Stimulated activated CD4-positive, alpha-beta T cell treated with anti-CD3 and anti-CD28 coated beads, Interleukin-4, amount 100 ng/mL, for 24 hours (primary cell): ENCODE data around the gene CWC15.

Experiments used
- DNase-seq: peaks from one replicate; pipeline ENCODE4 v3.0.0-alpha.2; 2020

Gene CWC15

DNA sequence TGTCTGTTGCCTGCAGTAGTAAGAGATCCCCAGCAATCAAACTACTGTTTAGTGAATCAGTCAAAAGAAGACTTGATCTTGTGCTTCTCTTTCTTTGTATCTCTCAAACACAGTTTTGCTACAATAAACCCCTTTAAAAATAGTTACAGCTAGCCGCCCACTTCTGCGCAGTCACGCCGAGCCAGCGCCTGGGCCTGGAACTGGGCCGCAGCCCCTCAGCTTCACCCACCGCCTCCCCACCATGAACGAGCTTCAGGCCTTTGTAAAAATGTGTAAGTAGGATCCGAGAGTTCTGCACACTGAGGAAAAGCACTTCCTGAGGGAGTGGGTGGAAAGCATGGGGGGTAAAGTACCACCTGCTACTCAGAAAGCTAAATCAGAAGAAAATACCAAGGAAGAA is 60.5 kb downstream of the CWC15 start:
- DNase-seq = no peak
